ENCODE measurements around the gene RBMS2.
"Not testable (repeated sequence)": the region's sequence is repeated elsewhere in the genome, so short reads cannot be mapped to it uniquely, and the experiment has no call there.

RBMS2 gene

DNA sequence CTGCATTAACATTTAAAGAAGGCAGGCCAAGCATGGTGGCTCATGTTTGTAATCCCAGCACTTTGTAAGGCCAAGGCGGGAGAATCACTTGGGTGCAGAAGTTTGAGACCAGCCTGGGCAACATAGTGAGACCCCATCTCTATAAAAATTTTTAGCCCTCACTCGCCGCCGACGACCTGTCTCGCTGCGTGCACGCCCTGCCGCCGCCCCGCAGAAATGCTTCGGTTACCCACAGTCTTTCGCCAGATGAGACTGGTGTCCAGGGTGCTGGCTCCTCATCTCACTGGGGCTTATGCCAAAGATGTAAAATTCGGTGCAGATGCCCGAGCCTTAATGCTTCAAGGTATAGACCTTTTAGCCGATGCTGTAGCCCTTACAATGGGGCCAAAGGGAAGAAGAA lies 10.8 kb upstream of the RBMS2 start:
- FAIRE-seq (no peak), DNase-seq (ENCODE audit: extremely low spot score, insufficient read length, low read depth) (no peak)

DNA sequence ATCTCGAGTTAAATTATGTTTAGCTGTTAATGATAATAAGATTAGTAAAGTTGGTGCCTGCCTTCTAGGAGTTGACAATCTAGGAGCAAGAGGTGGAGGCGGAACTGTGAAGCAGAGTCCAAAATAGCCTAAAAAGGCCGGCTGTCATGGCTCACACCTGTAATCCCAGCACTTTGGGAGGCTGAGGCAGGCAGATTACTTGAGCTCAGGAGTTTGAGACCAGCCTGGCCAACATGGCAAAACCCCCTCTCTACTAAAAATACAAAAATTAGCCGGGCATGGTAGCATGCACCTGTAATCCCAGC lies 7.7 kb upstream of the RBMS2 start:
- FAIRE-seq; DNase-seq (ENCODE audit: extremely low spot score, insufficient read length, low read depth): not testable (repeated sequence)

- DNase-seq (ENCODE audit: extremely low spot score, insufficient read length, low read depth) (no peak), FAIRE-seq (no peak)
Observed at GRCh38 chr12:56517854-56518253, 3.8 kb upstream of the RBMS2 start.

DNA sequence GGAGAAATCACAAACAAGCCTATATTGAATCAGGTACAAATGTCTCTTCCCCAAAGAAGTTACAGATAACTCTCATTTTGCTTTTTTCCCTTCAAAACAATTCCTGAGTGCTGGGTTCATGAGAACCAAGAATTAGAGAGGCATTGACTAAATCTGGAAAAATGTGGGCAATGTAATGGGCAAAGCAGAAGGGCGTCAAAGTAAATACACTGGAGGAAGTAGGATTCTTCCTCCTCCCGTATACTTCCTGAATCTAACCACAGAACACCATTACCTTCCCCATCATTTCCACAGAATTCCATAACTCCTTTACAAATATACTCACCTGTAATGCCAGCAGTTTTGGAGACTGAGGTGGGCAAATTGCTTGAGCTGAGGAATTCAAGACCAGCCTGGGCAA lies 3.0 kb upstream of the RBMS2 start:
- DNase-seq (ENCODE audit: extremely low spot score, insufficient read length, low read depth): no peak
- FAIRE-seq: no peak

GRCh38 chr12:56520048-56520447 lies 1.6 kb upstream of the RBMS2 start:
- no peak for FAIRE-seq

GRCh38 chr12:56520506-56520905 lies 1.1 kb upstream of the RBMS2 start:
- no peak for FAIRE-seq
- DNase-seq (ENCODE audit: extremely low spot score, insufficient read length, low read depth): no peak

More at GRCh38 chr12:56520048-56520447, 1.6 kb upstream of the RBMS2 start:
- no peak for DNase-seq (ENCODE audit: extremely low spot score, insufficient read length, low read depth)

- DNase-seq (ENCODE audit: extremely low spot score, insufficient read length, low read depth) (no peak), FAIRE-seq (no peak)
Observed at GRCh38 chr12:56521209-56521589, 421 bp upstream of the RBMS2 start.

DNA sequence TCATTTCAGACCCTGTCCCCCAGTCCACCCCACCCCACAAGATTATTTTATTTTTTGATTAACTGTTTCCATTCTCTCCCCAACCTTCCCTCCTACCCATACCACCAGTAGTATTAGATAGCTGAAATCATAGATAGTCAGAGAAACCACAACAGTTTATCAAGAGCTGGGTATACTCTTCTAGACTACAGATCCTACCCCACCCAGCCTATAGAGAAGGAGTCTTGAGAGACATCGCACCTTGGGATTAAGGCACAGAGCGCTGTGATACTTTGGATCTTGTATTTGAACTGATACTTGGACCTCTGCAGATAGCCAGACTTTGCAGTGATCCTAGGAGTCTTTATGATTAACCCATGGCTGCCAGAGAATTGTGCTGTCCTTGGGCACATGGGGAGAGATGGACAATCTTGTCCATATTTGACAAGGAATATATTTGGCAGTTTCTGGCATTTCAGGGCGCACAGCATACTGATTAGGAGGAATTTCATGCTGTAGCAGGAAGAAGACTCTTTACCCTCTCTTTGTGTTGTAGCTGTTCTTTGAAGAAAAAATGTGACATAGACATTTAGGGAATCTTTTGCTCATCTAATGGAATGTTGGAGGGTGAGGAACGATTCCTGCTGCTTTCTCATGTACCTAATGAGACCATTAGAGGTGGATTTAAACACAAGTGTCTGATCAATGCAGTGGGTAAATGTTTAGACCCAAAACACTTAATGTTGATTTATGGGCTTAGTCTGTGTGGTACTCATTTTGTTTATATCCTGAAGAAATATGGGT lies 982 bp downstream of the RBMS2 start:
- FAIRE-seq (no peak), DNase-seq (ENCODE audit: extremely low spot score, insufficient read length, low read depth) (no peak)

DNA sequence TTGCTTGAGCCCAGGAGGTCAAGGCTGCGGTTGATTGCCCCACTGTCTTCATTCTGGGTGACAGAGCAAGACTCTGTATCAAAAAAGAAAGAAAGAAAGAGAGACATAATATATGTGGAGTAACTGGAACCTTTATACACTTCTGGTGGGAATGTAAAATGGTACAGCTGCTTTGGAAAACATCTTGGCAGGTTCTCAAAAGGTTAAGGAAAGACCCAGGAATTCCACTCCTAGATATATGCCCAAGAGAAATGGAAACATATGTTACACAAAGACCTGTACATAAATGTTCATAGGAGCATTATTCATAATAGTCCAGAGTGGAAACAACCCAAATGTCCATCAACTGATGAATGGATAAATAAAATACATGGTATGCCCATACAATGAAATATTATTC lies 7.2 kb downstream of the RBMS2 start:
- FAIRE-seq (no peak), DNase-seq (ENCODE audit: extremely low spot score, insufficient read length, low read depth) (no peak)

DNA sequence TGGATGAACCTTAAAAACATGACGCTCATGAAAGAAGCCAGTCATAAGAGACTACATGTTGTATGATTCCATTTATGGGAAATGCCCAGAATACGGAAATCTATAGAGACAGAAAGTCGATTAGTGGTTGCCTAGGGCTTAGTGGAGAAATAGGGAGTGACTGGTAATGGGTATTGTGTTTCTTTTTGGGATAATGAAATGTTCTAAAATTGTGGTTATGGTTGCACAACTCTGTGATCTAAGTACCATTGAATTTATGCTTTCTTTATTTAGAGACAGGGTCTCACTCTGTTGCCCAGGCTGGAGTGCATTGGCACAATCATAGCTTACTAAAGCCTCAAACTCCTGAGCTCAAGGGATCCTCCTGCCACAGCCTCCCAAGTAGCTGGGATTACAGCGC lies 8.0 kb downstream of the RBMS2 start:
- DNase-seq (ENCODE audit: extremely low spot score, insufficient read length, low read depth) (no peak), FAIRE-seq (no peak)

DNA sequence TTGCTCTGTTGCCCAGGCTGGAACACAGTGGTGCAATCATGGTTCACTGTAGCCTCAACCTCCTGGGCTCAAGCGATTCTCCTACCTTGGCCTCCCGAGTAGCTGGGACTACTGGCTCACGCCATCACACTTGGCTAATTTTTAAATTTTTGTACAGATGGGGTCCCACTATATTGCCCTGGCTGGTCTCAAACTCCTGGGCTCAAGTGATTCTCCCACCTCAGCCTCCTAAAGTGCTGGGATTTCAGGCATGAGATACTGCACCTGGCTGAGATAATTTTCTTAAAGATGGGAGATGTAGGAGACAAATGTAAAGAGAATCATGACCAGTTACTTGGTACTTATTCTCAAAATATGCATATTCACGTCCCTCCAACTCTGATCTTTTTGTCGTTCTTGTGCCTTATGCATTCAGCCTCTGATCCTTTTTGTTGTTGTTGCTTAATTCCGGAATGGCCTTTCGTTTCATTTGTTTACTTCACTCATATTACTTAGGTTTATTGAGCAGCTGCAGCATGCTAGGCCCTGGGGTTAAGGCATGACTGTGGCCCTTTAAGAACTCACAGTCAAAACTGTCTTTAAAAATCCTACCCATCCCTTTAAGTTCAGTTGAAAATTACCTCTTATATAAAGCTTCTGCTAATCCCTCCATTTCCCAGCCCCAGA lies 8.9 kb downstream of the RBMS2 start:
- FAIRE-seq (no peak), DNase-seq (ENCODE audit: extremely low spot score, insufficient read length, low read depth) (no peak)

- FAIRE-seq: no peak
- no peak for DNase-seq (ENCODE audit: extremely low spot score, insufficient read length, low read depth)
Observed at GRCh38 chr12:56537546-56537945, 15.9 kb downstream of the RBMS2 start.

GRCh38 chr12:56541631-56542030 lies 20.0 kb downstream of the RBMS2 start:
- no peak for DNase-seq (ENCODE audit: extremely low spot score, insufficient read length, low read depth)

DNA sequence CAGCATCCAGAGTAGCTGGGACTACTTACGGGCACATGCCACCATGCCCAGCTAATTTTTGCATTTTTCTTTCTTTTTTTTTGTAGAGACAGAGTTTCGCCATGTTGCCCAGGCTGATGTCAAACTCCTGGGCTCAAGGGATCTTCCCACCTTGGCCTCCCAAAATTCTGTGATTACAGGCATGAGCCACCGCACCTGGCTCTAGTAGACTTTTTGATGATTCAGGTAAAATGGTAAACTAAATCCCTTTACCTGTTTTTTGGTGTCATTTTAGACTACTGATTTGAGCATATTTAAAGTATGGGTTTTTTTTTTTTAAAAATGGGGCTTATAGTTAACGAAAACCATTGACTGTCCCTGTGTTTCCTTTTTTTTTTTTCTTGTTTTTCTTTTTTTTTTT lies 20.5 kb downstream of the RBMS2 start:
- FAIRE-seq (no peak), DNase-seq (ENCODE audit: extremely low spot score, insufficient read length, low read depth) (no peak)

More at GRCh38 chr12:56541631-56542030, 20.0 kb downstream of the RBMS2 start:
- FAIRE-seq: no peak

DNA sequence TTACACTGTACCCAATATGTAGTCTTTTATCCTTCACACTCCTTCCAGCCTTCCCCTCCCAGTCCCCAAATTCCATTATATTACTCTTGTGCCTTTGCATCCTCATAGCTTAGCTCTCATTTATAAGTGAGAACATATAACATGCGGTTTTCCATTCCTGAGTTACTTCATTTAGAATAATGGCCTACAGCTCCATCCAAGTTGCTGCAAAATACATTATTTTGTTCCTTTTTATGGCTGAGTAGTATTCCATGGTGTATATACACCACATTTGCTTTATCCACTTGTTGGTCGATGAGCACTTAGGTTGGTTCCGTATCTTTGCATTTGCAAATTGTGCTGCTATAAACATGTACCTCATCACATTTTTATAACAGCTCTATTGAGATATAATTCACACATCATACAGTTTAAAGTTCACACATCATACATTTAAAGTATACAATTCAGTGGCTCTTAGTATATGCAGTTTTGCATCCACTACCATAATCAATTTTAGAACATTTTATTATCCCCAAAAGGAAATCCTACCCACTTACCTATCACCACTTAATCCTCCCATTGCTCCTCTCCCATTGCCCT lies 23.5 kb downstream of the RBMS2 start:
- no peak for FAIRE-seq
- no peak for DNase-seq (ENCODE audit: extremely low spot score, insufficient read length, low read depth)

DNA sequence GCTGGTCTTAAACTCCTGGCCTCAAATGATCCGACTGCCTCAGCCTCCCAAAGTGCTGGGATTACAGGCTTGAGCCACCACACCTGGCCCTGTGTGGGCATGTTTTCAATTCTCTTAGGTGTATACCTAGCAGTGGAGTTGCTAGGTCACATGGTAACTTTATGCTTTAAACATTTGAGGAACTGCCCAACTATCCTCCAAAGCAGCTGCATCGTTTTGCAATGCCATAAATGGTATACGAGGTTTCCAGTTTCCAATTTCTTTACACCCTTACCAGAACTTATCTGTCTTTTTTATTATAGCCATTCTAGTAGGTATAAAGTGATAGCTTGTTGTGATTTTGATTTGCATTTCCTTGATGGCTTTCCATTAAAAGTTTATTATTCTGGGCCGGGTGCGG lies 25.1 kb downstream of the RBMS2 start:
- no peak for FAIRE-seq

GRCh38 chr12:56551070-56551469 lies 29.4 kb downstream of the RBMS2 start:
- FAIRE-seq: no peak

More for the DNA sequence above, 25.1 kb downstream of the RBMS2 start:
- no peak for DNase-seq (ENCODE audit: extremely low spot score, insufficient read length, low read depth)

DNA sequence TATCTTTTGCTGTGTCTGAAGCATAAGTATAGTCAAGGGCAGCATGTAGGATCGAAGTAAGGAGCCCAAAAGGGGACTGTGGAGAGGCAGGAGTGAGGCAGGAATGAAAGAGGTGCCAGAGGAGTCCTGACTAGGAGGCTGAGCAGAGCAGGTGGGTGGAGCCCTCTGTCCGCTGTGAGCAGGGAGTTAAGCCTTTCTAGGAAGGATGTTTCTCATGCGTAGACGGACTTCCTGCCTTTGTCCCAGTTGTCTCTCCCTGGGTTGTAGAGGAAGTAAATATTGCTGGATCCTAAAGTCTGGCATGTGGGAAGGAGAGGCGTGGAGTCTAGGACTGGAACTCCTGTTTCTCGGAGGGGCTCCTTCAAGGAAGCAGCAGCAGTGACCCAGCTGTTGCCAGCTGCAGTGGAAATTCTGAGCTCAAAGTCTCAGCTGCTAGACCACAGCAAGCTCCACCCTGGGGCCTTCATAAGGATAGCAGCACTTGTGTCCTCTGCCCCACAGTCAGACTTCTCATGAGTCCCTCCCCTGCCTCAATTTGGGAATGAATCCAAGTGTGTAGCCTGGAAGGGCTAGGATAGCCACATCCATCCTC lies 44.0 kb downstream of the RBMS2 start:
- FAIRE-seq (peak; percentile 70), DNase-seq (ENCODE audit: extremely low spot score, insufficient read length, low read depth) (no peak)

More at GRCh38 chr12:56551070-56551469, 29.4 kb downstream of the RBMS2 start:
- no peak for DNase-seq (ENCODE audit: extremely low spot score, insufficient read length, low read depth)

- FAIRE-seq (no peak), DNase-seq (ENCODE audit: extremely low spot score, insufficient read length, low read depth) (no peak)
Observed at GRCh38 chr12:56568146-56568545, 46.5 kb downstream of the RBMS2 start.

DNA sequence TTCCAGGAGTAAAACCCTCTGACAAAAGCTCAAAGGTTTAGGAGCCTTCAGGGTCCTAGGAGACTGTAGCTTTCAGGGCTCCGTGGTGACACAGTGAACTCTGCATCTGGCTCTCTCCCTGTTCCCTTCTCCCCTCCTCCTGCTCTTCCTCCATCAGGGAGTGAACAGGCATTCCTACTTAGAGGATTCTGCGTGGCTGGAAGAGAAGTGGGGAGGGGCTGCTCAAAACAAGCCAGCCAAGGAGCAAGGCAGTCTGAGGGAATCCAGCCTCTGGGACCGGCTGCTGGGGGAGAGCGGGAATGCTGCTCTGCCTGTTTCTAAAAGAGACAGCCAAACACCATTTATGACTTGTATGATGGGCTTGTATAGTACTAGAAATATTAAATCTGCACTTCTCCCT lies 49.5 kb downstream of the RBMS2 start:
- FAIRE-seq: no peak

GRCh38 chr12:56572288-56572687 lies 50.7 kb downstream of the RBMS2 start:
- FAIRE-seq: no peak
- DNase-seq (ENCODE audit: extremely low spot score, insufficient read length, low read depth): no peak

More for the DNA sequence above, 49.5 kb downstream of the RBMS2 start:
- DNase-seq (ENCODE audit: extremely low spot score, insufficient read length, low read depth): no peak

Data from GM18507 (cell line).